ENCODE data around the gene EVI5L.

Gene EVI5L

GRCh38 chr19:7787602-7788177, 42.3 kb upstream of the EVI5L start:
- H3K27me3 ChIP-seq (ENCODE audit: insufficient read depth, low read depth, severe bottlenecking) = no peaks in the 10 kb centered on the region
- DNase-seq = no peak
- no peak overlapping the region for H3K4me3 ChIP-seq (ENCODE audit: low read depth, low read length)
- H3K36me3 ChIP-seq = no peaks in the 10 kb centered on the region
- H3K27ac ChIP-seq = no peak overlapping the region
- H3K9me3 ChIP-seq (ENCODE audit: severe bottlenecking) = peaks cover 5% of the 10 kb centered on the region
- TF ChIP-seq CTCF (IDR thresholded peaks at IDR 0.05; ENCODE audit: low read depth, low read length) = no peak

GRCh38 chr19:7788178-7788932, 41.7 kb upstream of the EVI5L start:
- no peaks in the 10 kb centered on the region for H3K27me3 ChIP-seq (ENCODE audit: insufficient read depth, low read depth, severe bottlenecking)

GRCh38 chr19:7788933-7789323, 41.1 kb upstream of the EVI5L start:
- Histone ChIP-seq H3K27ac (no peak overlapping the region), H3K9me3 (ENCODE audit: severe bottlenecking) (peaks cover 5% of the 10 kb centered on the region), H3K36me3 (no peaks in the 10 kb centered on the region), H3K27me3 (ENCODE audit: insufficient read depth, low read depth, severe bottlenecking) (no peaks in the 10 kb centered on the region), H3K4me3 (ENCODE audit: low read depth, low read length) (no peak overlapping the region)
- DNase-seq = no peak
- no peak for TF ChIP-seq CTCF (IDR thresholded peaks at IDR 0.05; ENCODE audit: low read depth, low read length)

More at GRCh38 chr19:7788178-7788932, 41.7 kb upstream of the EVI5L start:
- H3K36me3 ChIP-seq = no peaks in the 10 kb centered on the region
- DNase-seq = no peak
- TF ChIP-seq CTCF (IDR thresholded peaks at IDR 0.05; ENCODE audit: low read depth, low read length) = no peak
- no peak overlapping the region for H3K27ac ChIP-seq
- H3K4me3 ChIP-seq (ENCODE audit: low read depth, low read length) = no peak overlapping the region
- peaks cover 5% of the 10 kb centered on the region for H3K9me3 ChIP-seq (ENCODE audit: severe bottlenecking)

- Histone ChIP-seq H3K9me3 (ENCODE audit: severe bottlenecking) (peaks cover 5% of the 10 kb centered on the region), H3K4me3 (ENCODE audit: low read depth, low read length) (no peak overlapping the region), H3K36me3 (no peaks in the 10 kb centered on the region), H3K27me3 (ENCODE audit: insufficient read depth, low read depth, severe bottlenecking) (no peaks in the 10 kb centered on the region), H3K27ac (no peak overlapping the region)
- TF ChIP-seq CTCF (IDR thresholded peaks at IDR 0.05; ENCODE audit: low read depth, low read length) = no peak
- no peak for DNase-seq
These were observed 40.6 kb upstream of the EVI5L start for GRCh38 chr19:7789447-7789846.

- no peak for TF ChIP-seq CTCF (IDR thresholded peaks at IDR 0.05; ENCODE audit: low read depth, low read length)
- H3K36me3 ChIP-seq = no peaks in the 10 kb centered on the region
- no peaks in the 10 kb centered on the region for H3K27me3 ChIP-seq (ENCODE audit: insufficient read depth, low read depth, severe bottlenecking)
- no peaks in the 10 kb centered on the region for H3K9me3 ChIP-seq (ENCODE audit: severe bottlenecking)
- no peak overlapping the region for H3K4me3 ChIP-seq (ENCODE audit: low read depth, low read length)
- no peak overlapping the region for H3K27ac ChIP-seq
- no peak for DNase-seq
These were observed 39.6 kb upstream of the EVI5L start for GRCh38 chr19:7790416-7790815.

Measured in WERI-Rb-1 (cell line).